Liver (tissue), 9 donors: ENCODE results near the gene DOCK10. TPM values are rescaled to one million over a fixed set of nuclear protein-coding genes. Genes with fewer than 3 reads are reported as not detected.

Source experiments
- DNase-seq: peaks from one replicate; pipeline ENCODE4 v3.0.0-alpha.2; 2017; ENCODE audit warnings: low spot score
- H3K27ac ChIP-seq, 2 donors: one replicate each; pipeline ENCODE4 v1.7.0; 2013; ENCODE audit warnings: inconsistent platforms in 2 of 2, low read length in 2 of 2, control low read depth in 1 of 2, low read depth in 1 of 2, mild to moderate bottlenecking in 1 of 2
- H3K27me3 ChIP-seq, 4 donors: one replicate each; pipeline versions ENCODE4 v1.6.1 to v1.7.0; 2013; ENCODE audit warnings: low read length in 3 of 4, inconsistent platforms in 1 of 4, mild to moderate bottlenecking in 1 of 4, moderate library complexity in 1 of 4; ENCODE audit not compliant: control insufficient read depth in 4 of 4, insufficient read depth in 4 of 4
- H3K36me3 ChIP-seq, 4 donors: one replicate each; pipeline versions ENCODE4 v1.6.1 to v1.7.0; 2013; ENCODE audit warnings: low read length in 3 of 4, mild to moderate bottlenecking in 3 of 4, low read depth in 1 of 4, moderate library complexity in 1 of 4; ENCODE audit not compliant: control insufficient read depth in 4 of 4, insufficient read depth in 3 of 4
- H3K4me1 ChIP-seq, 4 donors: one replicate each; pipeline versions ENCODE4 v1.6.1 to v1.7.0; 2013; ENCODE audit warnings: low read length in 3 of 4, mild to moderate bottlenecking in 3 of 4, moderate library complexity in 1 of 4; ENCODE audit not compliant: control insufficient read depth in 4 of 4, insufficient read depth in 4 of 4
- H3K4me3 ChIP-seq, 3 donors: one replicate each; pipeline versions ENCODE4 v1.6.1 to v1.7.0; 2013; ENCODE audit warnings: low read length in 3 of 3, control low read depth in 1 of 3, low read depth in 1 of 3, mild to moderate bottlenecking in 1 of 3
- H3K9ac ChIP-seq, 2 donors: one replicate each; pipeline ENCODE4 v1.7.0; 2013; ENCODE audit warnings: low read length in 2 of 2, mild to moderate bottlenecking in 2 of 2, moderate library complexity in 2 of 2, control low read depth in 1 of 2, low read depth in 1 of 2
- H3K9me3 ChIP-seq, 4 donors: one replicate each; pipeline versions ENCODE4 v1.6.1 to v1.7.0; 2013; ENCODE audit warnings: low read length in 3 of 4; ENCODE audit not compliant: control insufficient read depth in 4 of 4
- ATF3 ChIP-seq: IDR thresholded peaks from 2 replicates; pipeline ENCODE4 v1.6.1; 2016; ENCODE audit warnings: antibody characterized with exemption
- EGR1 ChIP-seq, 2 donors: IDR thresholded peaks; 2 replicates each; pipeline ENCODE4 v1.6.1; 2016 to 2018; ENCODE audit warnings: antibody characterized with exemption in 2 of 2, low read depth in 2 of 2
- FOXA1 ChIP-seq: IDR thresholded peaks from 2 replicates; pipeline ENCODE4 v1.6.1; 2016; ENCODE audit warnings: antibody characterized with exemption
- FOXA2 ChIP-seq: IDR thresholded peaks from 2 replicates; pipeline ENCODE4 v1.6.1; 2016; ENCODE audit warnings: antibody characterized with exemption
- GABPA ChIP-seq, 2 donors: IDR thresholded peaks in 1 of 2; conservative IDR thresholded peaks in 1 of 2; 2 replicates each; pipeline ENCODE4 v1.6.1; 2016; ENCODE audit warnings: antibody characterized with exemption in 2 of 2, mild to moderate bottlenecking in 1 of 2, moderate library complexity in 1 of 2
- HNF4A ChIP-seq, 2 donors: conservative IDR thresholded peaks; 2 replicates each; pipeline ENCODE4 v1.6.1; 2016; ENCODE audit warnings: antibody characterized with exemption in 2 of 2, mild to moderate bottlenecking in 2 of 2
- HNF4G ChIP-seq: IDR thresholded peaks from 2 replicates; pipeline ENCODE4 v1.6.1; 2016; ENCODE audit warnings: antibody characterized with exemption
- JUND ChIP-seq, 2 donors: IDR thresholded peaks; 2 replicates each; pipeline ENCODE4 v1.6.1; 2016; ENCODE audit warnings: antibody characterized with exemption in 2 of 2
- MAX ChIP-seq: IDR thresholded peaks from 2 replicates; pipeline ENCODE4 v1.6.1; 2016; ENCODE audit warnings: antibody characterized with exemption
- REST ChIP-seq: IDR thresholded peaks from 2 replicates; pipeline ENCODE4 v1.6.1; 2016; ENCODE audit warnings: antibody characterized with exemption, mild to moderate bottlenecking
- RXRA ChIP-seq, 2 donors: IDR thresholded peaks; 2 replicates each; pipeline ENCODE4 v1.6.1; 2017 to 2018; ENCODE audit warnings: antibody characterized with exemption in 2 of 2, mild to moderate bottlenecking in 1 of 2
- SP1 ChIP-seq: IDR thresholded peaks from 2 replicates; pipeline ENCODE4 v1.6.1; 2018; ENCODE audit warnings: antibody characterized with exemption, mild to moderate bottlenecking
- TAF1 ChIP-seq: conservative IDR thresholded peaks from 2 replicates; pipeline ENCODE4 v1.6.1; 2016; ENCODE audit warnings: antibody characterized with exemption, mild to moderate bottlenecking
- YY1 ChIP-seq: IDR thresholded peaks from 2 replicates; pipeline ENCODE4 v1.6.1; 2016; ENCODE audit warnings: antibody characterized with exemption, mild to moderate bottlenecking
- WGBS: extraction: QIAGEN DNeasy Blood & Tissue Kit; methylation state at CpG from one replicate; pipeline ENCODE4 v1.1.7; 2013; 5-methylcytosine and 5-hydroxymethylcytosine counted together
- polyA plus RNA-seq, 2 donors: library from polyadenylated mRNA; stranded (reverse) in 1 of 2; unstranded in 1 of 2; fragments of 200-250 nt in 1 of 2; fragments of >200 nt in 1 of 2; fragmentation: Nextera tagmentation in 1 of 2; extraction: Ambion mirVana in 1 of 2; gene quantifications; one replicate each; pipeline versions ENCODE4 v1.2.1 to v1.2.3, GENCODE V29; 2013 to 2015
- total RNA-seq, 2 donors: library from RNA; depleted of rRNA; stranded (reverse); fragments of >200 nt; gene quantifications; one replicate each; pipeline ENCODE4 v1.2.3, GENCODE V29; 2014
- TF ChIP-seq, protein P1 (sequence below): IDR thresholded peaks from 2 replicates; pipeline ENCODE4 v1.6.1; 2016; ENCODE audit warnings: antibody characterized with exemption
- TF ChIP-seq, protein P2 (sequence below): fragments of 150-350 bp; IDR thresholded peaks from 2 replicates; pipeline ENCODE4 v1.5.1; 2017; ENCODE audit warnings: improper control_type of control experiment, low read depth, low read length; ENCODE audit not compliant: missing input control
- donor health status: healthy.
- donor health status: healthy.
- donor health status: healthy.
- donor health status: healthy.
- donor health status: healthy.

The DOCK10 gene
- total and polyA plus RNA-seq, 4 donors = 1.2 to 15.3 (median 6.8) TPM

DNA sequence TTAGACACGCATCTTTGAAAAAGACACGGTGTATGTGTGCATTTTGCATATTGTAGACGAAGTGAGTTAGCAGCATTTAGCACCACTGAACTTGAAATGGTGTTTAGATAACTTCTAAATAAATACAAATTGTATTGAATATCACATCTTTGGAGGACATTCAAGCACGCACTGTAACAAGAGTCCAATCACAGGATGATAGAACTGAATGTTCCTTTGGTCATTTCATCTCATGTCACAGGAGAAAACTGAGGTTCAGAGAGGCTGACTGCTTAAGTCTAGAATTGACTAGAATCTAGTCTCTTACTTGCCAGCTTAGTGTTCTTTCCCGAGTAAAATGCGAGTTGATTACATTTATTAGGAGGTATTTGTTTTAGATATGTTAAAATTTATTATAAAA is 206.9 kb downstream of the DOCK10 start:
- no peak for DNase-seq
- Histone ChIP-seq H3K4me1 (no peaks in the 10 kb centered on the region), H3K9ac (no peak overlapping the region), H3K27ac (no peak overlapping the region), H3K4me3 (no peak overlapping the region), H3K27me3 (no peaks in the 10 kb centered on the region), H3K9me3 (no peaks in the 10 kb centered on the region), H3K36me3 (peaks cover 0 to 3% (median under 1%) of the 10 kb centered on the region in 4 donors)
- WGBS = 84% methylated on average over 6 of the region's 6 CpGs
- TF ChIP-seq FOXA2 (no peak), GABPA (IDR thresholded peaks at IDR 0.05 in 1 of 2, conservative IDR thresholded peaks at IDR 0.05 in 1 of 2) (no peak), SP1 (no peak), HNF4A (conservative IDR thresholded peaks at IDR 0.05) (no peak), TAF1 (no peak), ATF3 (no peak)
- TF ChIP-seq, protein P1, sequence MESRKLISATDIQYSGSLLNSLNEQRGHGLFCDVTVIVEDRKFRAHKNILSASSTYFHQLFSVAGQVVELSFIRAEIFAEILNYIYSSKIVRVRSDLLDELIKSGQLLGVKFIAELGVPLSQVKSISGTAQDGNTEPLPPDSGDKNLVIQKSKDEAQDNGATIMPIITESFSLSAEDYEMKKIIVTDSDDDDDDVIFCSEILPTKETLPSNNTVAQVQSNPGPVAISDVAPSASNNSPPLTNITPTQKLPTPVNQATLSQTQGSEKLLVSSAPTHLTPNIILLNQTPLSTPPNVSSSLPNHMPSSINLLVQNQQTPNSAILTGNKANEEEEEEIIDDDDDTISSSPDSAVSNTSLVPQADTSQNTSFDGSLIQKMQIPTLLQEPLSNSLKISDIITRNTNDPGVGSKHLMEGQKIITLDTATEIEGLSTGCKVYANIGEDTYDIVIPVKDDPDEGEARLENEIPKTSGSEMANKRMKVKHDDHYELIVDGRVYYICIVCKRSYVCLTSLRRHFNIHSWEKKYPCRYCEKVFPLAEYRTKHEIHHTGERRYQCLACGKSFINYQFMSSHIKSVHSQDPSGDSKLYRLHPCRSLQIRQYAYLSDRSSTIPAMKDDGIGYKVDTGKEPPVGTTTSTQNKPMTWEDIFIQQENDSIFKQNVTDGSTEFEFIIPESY = no peak
- TF ChIP-seq, protein P2, sequence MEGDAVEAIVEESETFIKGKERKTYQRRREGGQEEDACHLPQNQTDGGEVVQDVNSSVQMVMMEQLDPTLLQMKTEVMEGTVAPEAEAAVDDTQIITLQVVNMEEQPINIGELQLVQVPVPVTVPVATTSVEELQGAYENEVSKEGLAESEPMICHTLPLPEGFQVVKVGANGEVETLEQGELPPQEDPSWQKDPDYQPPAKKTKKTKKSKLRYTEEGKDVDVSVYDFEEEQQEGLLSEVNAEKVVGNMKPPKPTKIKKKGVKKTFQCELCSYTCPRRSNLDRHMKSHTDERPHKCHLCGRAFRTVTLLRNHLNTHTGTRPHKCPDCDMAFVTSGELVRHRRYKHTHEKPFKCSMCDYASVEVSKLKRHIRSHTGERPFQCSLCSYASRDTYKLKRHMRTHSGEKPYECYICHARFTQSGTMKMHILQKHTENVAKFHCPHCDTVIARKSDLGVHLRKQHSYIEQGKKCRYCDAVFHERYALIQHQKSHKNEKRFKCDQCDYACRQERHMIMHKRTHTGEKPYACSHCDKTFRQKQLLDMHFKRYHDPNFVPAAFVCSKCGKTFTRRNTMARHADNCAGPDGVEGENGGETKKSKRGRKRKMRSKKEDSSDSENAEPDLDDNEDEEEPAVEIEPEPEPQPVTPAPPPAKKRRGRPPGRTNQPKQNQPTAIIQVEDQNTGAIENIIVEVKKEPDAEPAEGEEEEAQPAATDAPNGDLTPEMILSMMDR = no peak

DNA sequence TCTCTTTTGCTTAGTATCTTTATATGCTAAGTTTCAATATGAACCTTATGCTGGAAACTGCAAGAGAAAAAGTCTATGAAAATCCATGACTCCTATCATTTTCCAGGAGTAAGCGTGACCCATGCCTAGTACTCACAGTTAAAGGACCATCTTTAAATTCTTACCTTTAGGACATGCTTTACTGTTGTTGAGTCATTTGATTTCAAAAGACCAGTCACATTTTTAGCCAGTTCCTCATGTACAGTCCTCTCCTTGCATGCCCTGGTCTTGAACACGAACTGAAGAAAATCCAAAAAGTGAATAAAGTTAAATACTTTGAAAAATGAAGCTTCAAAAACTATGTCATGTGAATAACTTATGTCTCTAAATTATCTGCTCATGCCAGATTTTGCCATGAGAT is 208.3 kb downstream of the DOCK10 start:
- TF ChIP-seq EGR1 (IDR thresholded peaks at IDR 0.05; ENCODE audit: low read depth in 2 of 2) (no peak), REST (no peak), ATF3 (no peak), RXRA (IDR thresholded peaks at IDR 0.05) (no peak), JUND (IDR thresholded peaks at IDR 0.05) (no peak), HNF4A (conservative IDR thresholded peaks at IDR 0.05) (no peak), FOXA2 (no peak), MAX (no peak), SP1 (no peak), TAF1 (no peak), HNF4G (no peak), YY1 (no peak), FOXA1 (no peak)
- TF ChIP-seq, protein P1 = no peak
- 85% methylated on average over 2 of the region's 2 CpGs for WGBS
- DNase-seq = no peak
- Histone ChIP-seq H3K36me3 (peaks cover 0 to 9% (median 1%) of the 10 kb centered on the region in 4 donors), H3K9me3 (no peaks in the 10 kb centered on the region), H3K9ac (no peak overlapping the region), H3K4me3 (no peak overlapping the region), H3K27ac (no peak overlapping the region), H3K4me1 (no peaks in the 10 kb centered on the region), H3K27me3 (no peaks in the 10 kb centered on the region)
